ENCODE data around the gene TCF4.

TCF4 gene

DNA sequence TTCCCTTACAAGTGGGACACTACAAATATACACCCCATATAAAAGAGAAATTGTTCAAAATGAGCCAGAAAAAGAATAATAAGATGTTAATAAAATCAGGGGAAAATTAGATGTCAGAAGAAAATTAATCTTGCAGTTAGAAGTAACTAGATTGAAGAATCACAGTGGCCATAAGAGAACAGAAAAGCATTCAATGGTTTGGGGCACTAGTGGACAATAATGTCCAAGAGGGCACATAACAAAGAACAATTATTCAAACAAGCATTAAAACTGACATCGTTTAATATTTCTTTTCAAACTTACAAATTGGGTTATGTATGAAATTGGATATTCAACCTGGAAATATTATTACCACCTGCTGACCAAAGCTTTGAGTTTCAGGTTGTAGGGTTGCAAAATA lies 12.9 kb downstream of the TCF4 start:
- H3K36me3 Mint-ChIP-seq (ENCODE audit: low read depth): no peaks in the 10 kb centered on the region
- H3K9me3 Mint-ChIP-seq: no peaks in the 10 kb centered on the region
- H3K27me3 Mint-ChIP-seq (ENCODE audit: low read depth): peaks cover 2% of the 10 kb centered on the region

DNA sequence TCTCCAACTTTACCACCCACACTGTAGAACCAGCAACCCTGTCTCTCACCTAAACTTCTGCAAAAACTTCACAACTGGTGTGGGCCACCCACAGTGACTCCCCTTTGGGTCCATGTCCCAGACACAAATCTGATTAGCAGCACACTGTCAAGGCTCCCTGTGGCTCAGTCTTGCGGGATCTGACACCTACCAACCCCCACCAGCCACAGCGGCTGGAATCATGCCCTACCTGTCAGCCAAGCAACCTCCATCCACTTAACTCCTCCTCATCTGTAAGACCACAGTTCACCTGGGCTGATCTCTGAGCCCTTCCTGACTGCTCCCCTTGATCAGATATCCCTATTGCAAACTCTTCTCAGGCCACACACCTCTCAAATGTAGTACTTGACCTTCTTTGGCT lies 14.6 kb downstream of the TCF4 start:
- H3K27ac Mint-ChIP-seq: no peak overlapping the region
- H3K4me1 Mint-ChIP-seq (ENCODE audit: low read depth): no peaks in the 10 kb centered on the region
- H3K4me3 Mint-ChIP-seq: no peak overlapping the region
- no peaks in the 10 kb centered on the region for H3K36me3 Mint-ChIP-seq (ENCODE audit: low read depth)
- no peaks in the 10 kb centered on the region for H3K27me3 Mint-ChIP-seq (ENCODE audit: low read depth)
- no peaks in the 10 kb centered on the region for H3K9me3 Mint-ChIP-seq

More for the DNA sequence above, 12.9 kb downstream of the TCF4 start:
- no peak overlapping the region for H3K4me3 Mint-ChIP-seq
- H3K27ac Mint-ChIP-seq: no peak overlapping the region
- H3K4me1 Mint-ChIP-seq (ENCODE audit: low read depth): no peaks in the 10 kb centered on the region

DNA sequence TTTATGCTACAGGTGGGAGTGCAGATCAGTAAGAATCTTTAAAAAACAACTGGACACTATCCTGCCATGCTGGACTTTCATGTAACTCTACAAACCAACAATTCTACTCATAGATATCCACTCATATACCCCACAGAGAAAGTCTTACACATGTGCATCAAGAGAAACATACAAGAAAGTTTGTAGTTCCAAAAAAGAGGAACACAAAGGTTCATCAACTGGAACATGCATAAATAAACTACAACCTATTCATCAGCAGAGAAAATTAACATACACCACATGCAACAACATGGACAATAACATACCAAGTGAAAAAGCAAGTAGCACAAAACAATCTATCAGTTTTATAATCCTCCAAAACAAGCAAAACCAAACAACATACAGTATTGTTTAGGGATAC lies 17.0 kb downstream of the TCF4 start:
- Mint-ChIP-seq H3K9me3 (no peaks in the 10 kb centered on the region), H3K4me1 (ENCODE audit: low read depth) (no peaks in the 10 kb centered on the region), H3K27me3 (ENCODE audit: low read depth) (peaks cover 6% of the 10 kb centered on the region), H3K27ac (no peak overlapping the region), H3K36me3 (ENCODE audit: low read depth) (no peaks in the 10 kb centered on the region), H3K4me3 (no peak overlapping the region)

DNA sequence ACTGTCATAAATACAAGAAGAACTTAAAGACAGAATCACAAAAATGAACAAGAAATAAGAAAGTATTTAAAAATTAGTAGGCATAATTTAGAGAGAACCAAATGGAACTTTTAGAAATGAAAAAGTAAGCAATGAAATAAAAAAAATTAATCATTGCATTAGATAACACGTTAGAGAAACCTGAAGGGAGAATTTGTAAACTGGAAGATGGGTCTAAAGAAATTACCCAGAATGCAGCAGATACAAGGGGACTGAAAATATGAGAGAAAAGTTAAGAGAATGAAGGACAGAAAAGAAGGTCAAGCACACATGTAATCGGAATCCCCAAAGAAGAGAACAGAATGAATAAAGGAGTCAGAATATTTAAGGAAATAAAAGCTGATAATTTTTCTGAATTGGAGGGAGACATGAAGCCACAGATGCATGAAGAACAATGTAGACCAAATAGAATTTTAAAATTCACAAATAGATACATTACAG lies 21.5 kb downstream of the TCF4 start:
- no peaks in the 10 kb centered on the region for H3K4me1 Mint-ChIP-seq (ENCODE audit: low read depth)
- H3K27me3 Mint-ChIP-seq (ENCODE audit: low read depth): peaks cover 6% of the 10 kb centered on the region
- no peak overlapping the region for H3K27ac Mint-ChIP-seq
- no peak overlapping the region for H3K4me3 Mint-ChIP-seq
- no peaks in the 10 kb centered on the region for H3K9me3 Mint-ChIP-seq
- H3K36me3 Mint-ChIP-seq (ENCODE audit: low read depth): no peaks in the 10 kb centered on the region

DNA sequence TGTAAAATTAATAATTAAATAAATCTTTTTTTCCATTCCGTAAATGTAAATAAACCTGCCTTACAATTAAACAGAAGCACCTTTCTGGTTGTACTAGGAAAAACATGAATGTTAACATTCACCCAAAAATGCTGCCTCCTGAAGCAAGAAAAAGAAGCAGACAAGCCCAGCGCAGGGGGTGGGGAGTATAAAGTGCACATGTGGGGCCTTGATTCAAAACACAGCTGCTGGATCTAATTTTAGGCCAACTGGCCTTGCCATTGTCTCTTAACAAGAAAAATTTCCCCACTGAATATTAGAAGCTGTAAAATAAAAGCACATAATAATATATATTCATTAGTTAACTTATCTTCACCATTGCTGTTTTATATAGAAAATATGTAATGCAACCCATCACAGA lies 28.3 kb downstream of the TCF4 start:
- no peak overlapping the region for H3K27ac Mint-ChIP-seq
- H3K27me3 Mint-ChIP-seq (ENCODE audit: low read depth): no peaks in the 10 kb centered on the region
- H3K9me3 Mint-ChIP-seq: no peaks in the 10 kb centered on the region
- H3K4me1 Mint-ChIP-seq (ENCODE audit: low read depth): no peaks in the 10 kb centered on the region
- no peaks in the 10 kb centered on the region for H3K36me3 Mint-ChIP-seq (ENCODE audit: low read depth)
- no peak overlapping the region for H3K4me3 Mint-ChIP-seq

DNA sequence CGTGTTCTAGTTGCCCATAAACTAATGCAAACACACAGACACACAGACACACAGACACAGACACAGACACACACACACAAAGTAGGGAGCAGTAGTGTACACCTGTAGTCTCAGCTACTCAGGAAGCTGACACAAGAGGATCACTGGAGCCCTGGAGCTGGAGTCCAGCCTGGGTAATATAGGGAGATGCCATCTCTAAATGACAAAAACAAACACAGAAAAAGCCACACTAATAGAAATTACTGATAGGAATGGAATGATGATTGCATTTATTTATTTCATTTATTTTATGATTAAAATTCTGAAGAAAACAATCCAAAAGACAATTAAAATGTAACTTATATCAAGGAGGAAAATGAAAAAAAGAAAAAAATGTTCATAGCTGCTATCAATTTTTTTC lies 30.8 kb downstream of the TCF4 start:
- no peaks in the 10 kb centered on the region for H3K4me1 Mint-ChIP-seq (ENCODE audit: low read depth)
- no peaks in the 10 kb centered on the region for H3K36me3 Mint-ChIP-seq (ENCODE audit: low read depth)
- H3K9me3 Mint-ChIP-seq: no peaks in the 10 kb centered on the region
- no peak overlapping the region for H3K27ac Mint-ChIP-seq
- H3K27me3 Mint-ChIP-seq (ENCODE audit: low read depth): no peaks in the 10 kb centered on the region
- no peak overlapping the region for H3K4me3 Mint-ChIP-seq

DNA sequence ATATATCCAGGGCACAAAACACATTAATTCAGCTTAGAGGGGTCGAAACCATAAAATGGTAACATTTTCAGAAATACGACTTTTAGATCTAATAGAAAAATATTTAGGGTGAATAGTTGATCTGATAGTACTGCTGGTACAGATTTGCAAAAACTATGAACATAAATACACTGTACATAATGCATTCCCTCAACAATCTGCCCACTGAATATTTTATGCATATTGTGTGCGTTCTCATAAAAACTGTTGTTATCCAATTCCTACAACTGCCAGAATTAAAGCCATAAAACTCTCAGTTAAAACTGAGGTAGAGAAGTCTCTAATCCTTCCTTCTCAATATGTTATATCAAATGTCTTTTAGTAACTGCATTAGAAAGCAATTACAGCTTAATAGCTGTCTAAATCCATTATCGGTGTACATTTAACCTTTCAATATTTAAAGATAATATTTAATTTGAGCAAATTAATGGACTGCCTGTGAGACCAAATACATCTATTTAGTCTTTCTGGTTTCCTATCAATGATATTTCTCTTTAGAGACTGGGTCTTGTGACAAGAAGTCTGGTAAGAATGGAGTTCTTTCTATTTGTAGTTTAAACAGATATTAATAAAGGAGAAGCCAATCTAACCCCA lies 32.5 kb downstream of the TCF4 start:
- Mint-ChIP-seq H3K36me3 (ENCODE audit: low read depth) (no peaks in the 10 kb centered on the region), H3K4me3 (no peak overlapping the region), H3K27ac (no peak overlapping the region), H3K27me3 (ENCODE audit: low read depth) (no peaks in the 10 kb centered on the region), H3K9me3 (no peaks in the 10 kb centered on the region), H3K4me1 (ENCODE audit: low read depth) (no peaks in the 10 kb centered on the region)

DNA sequence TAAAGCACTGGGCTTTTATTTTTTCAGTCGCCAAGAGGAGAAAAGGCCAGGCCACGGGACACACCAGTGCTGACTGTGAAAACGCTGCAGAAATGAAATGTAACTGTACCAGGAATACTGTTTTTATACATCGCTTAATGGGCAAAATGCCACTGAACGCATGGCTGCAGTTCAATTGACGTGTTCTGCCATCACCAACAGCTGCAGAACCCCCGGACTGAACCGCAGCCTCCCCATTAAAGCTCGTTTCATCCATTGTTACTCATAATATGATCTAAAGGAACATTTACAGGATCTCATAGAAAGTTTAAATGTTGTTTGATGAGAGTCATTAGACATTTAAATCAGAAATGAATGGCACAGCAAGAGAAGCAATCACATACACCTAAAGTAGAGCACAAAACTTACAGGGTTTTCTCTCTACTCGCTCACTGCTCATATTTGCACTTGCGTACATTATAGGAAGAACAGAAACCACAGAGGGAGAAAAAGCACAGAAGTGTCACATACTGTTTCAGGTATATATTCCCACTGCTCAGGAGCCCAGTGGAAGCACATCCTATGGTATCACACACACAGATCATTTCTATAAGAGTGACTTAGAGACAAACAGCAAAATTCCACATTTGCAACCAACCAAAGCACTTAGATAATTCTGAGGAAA lies 35.3 kb downstream of the TCF4 start:
- Mint-ChIP-seq H3K27ac (no peak overlapping the region), H3K27me3 (ENCODE audit: low read depth) (no peaks in the 10 kb centered on the region), H3K4me3 (no peak overlapping the region)

DNA sequence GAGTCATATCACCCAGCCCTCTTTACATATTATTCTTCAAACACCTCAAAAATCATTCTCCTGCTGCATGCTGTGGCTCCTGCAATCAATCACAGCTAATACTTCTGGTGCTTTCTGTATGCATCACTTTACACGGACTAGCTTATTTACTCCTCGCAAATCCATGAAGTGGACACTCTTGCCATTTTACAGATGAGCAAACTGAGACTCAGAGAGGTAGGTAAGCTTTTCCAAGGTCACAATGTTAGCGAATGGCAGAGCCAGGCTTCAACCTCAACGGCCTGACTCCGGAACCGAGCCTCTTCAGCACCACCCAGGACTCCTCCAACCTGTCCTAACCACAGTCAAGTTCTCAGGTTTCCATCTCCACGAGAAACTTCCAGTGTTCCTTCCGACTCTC lies 36.8 kb downstream of the TCF4 start:
- Mint-ChIP-seq H3K9me3 (no peaks in the 10 kb centered on the region), H3K4me3 (no peak overlapping the region), H3K27ac (no peak overlapping the region), H3K4me1 (ENCODE audit: low read depth) (no peaks in the 10 kb centered on the region), H3K36me3 (ENCODE audit: low read depth) (no peaks in the 10 kb centered on the region), H3K27me3 (ENCODE audit: low read depth) (no peaks in the 10 kb centered on the region)

More for the DNA sequence above, 35.3 kb downstream of the TCF4 start:
- H3K4me1 Mint-ChIP-seq (ENCODE audit: low read depth): no peaks in the 10 kb centered on the region
- H3K36me3 Mint-ChIP-seq (ENCODE audit: low read depth): no peaks in the 10 kb centered on the region
- no peaks in the 10 kb centered on the region for H3K9me3 Mint-ChIP-seq

DNA sequence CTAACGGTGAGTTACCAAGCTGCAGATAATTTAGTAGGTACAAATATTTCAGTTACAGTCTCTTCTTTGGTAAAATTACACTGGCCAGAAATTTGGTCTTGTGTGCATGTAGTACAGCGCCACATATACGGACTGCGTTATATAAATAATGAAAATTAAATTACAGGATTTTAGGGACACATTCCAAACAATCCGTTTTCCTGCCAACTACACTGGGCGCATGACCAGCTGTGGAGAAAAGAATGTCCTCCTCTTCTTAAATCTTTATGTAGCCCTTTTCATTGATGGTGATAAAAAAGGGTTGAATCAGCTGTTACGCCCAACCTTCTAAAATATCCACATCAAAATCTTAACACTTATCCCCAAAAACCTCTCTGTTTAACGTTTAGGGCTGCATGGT lies 37.5 kb downstream of the TCF4 start:
- Mint-ChIP-seq H3K27me3 (ENCODE audit: low read depth) (no peaks in the 10 kb centered on the region), H3K36me3 (ENCODE audit: low read depth) (no peaks in the 10 kb centered on the region), H3K9me3 (no peaks in the 10 kb centered on the region), H3K4me3 (no peak overlapping the region), H3K4me1 (ENCODE audit: low read depth) (no peaks in the 10 kb centered on the region), H3K27ac (no peak overlapping the region)

DNA sequence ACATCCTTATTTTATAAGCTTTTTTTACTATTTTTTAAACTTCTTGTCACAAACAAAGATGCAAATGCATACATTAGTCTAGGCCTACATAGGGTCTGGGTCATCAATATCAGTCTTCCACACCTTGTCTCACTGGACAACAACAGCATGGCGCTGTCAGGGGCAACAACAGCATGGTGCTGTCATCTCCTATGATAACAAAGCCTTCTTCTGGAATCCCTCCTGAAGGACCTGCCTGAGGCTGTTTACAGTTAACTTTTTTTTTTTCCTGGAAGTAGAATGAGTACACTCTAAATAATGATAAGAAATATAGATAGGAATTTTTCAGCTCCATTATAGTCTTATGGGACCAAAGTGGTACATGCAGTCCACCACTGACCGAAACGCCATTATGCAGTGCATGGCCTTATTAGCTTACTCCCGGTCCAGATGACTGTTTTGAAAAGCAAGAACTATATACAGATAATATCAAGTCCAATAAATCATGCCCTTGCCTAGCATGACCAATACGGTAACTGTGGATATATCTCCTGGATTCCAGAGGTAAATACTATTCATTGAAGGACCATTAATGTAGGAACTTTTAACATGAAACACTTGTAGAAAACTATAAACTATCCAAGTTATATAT lies 38.4 kb downstream of the TCF4 start:
- Mint-ChIP-seq H3K4me1 (ENCODE audit: low read depth) (no peaks in the 10 kb centered on the region), H3K36me3 (ENCODE audit: low read depth) (no peaks in the 10 kb centered on the region), H3K9me3 (no peaks in the 10 kb centered on the region), H3K4me3 (no peak overlapping the region), H3K27ac (no peak overlapping the region), H3K27me3 (ENCODE audit: low read depth) (no peaks in the 10 kb centered on the region)

DNA sequence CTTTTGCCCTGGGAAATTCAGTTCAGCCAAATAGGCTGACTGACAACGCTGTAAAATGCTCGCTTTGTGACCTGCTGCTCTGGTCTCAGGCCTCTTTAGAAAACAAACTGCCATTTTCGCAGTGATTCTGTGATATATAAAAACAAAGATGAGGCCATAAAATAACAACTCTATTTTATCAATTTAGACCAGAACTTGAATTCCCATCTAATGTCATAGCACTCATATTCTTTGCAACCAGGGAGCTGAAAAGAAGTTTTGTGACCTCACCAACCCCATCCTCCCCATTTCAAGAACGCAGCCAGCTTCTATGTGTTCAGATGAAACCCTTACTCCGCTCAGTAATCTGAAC lies 40.3 kb downstream of the TCF4 start:
- Mint-ChIP-seq H3K36me3 (ENCODE audit: low read depth) (no peaks in the 10 kb centered on the region), H3K9me3 (no peaks in the 10 kb centered on the region), H3K4me3 (no peak overlapping the region), H3K27ac (no peak overlapping the region), H3K27me3 (ENCODE audit: low read depth) (no peaks in the 10 kb centered on the region), H3K4me1 (ENCODE audit: low read depth) (no peaks in the 10 kb centered on the region)

DNA sequence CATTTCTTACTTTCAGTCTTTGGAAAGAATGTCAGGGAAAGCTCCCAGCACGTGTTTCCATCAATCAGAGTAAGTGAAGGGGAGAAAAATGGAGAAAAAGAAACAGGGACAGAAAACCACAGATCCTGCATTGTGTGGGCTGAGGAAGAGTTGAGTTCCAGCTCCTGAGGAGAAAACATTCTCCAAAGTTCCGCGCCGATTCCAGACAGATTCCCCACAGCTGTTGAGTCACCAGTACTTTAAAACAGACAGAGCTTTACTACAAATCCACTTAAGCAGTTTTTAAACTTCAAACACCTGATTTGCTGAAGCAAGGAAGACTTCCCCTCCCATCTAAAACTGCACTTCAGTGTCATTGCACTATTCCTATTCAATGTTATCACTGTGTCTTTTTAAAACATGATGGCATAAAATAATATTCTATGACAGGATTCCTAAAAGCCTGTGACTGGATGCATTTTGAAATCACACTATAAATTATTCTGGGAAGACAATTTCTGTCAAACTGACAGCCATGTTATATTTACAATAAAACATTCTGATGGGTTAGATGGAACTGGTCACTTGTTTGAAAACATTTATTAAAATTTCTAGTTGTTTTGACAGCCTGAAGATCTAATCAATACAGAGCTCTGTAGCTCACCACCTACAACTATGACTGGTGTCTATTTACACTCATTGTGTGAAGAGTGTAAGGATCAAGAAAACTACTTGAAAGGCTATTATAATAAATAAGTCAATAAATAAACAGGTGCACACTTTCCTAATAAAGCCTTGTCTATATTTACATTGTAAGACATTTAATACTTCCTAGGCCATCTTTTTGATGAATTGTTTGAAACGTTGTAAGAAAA lies 40.9 kb downstream of the TCF4 start:
- Mint-ChIP-seq H3K9me3 (no peaks in the 10 kb centered on the region), H3K27ac (no peak overlapping the region), H3K27me3 (ENCODE audit: low read depth) (no peaks in the 10 kb centered on the region), H3K36me3 (ENCODE audit: low read depth) (no peaks in the 10 kb centered on the region), H3K4me3 (no peak overlapping the region), H3K4me1 (ENCODE audit: low read depth) (no peaks in the 10 kb centered on the region)

DNA sequence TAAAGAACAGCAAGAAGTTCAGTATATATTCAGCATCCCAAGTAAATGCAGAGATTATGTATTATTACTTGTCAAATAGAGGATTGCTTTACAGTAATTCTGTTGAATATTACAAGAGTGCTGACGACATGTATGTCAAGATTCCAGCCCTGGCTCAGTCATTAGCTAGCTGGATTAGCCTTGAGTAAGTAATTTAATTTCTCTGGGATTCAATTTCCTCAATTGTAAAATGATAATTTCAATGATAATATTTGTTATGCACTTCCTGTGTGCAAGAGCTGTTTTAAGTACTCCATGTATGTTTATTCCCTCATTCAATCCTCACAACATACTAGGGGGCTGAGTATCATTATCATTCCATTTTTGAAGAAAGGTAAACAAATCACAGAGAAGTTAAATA lies 44.0 kb downstream of the TCF4 start:
- Mint-ChIP-seq H3K36me3 (ENCODE audit: low read depth) (no peaks in the 10 kb centered on the region), H3K27ac (no peak overlapping the region), H3K9me3 (peaks cover 4% of the 10 kb centered on the region), H3K4me3 (no peak overlapping the region), H3K27me3 (ENCODE audit: low read depth) (no peaks in the 10 kb centered on the region), H3K4me1 (ENCODE audit: low read depth) (no peaks in the 10 kb centered on the region)

Data from T-helper 1 cell treated with Interleukin-12 subunit alpha and Interleukin-12 subunit beta and Interleukin-4 antibody, amounts not matched to agents 30 μg/mL and 1 μg/mL, for 36 hours (primary cell).